GM18951 (cell line): ENCODE data around the gene PLCB4.
"Not testable (repeated sequence)": the region's sequence is repeated elsewhere in the genome, so short reads cannot be mapped to it uniquely, and the experiment has no call there.

Source experiments
- POLR2A ChIP-seq: IDR thresholded peaks from 4 replicates; pipeline ENCODE4 v1.6.1; 2011; ENCODE audit warnings: mild to moderate bottlenecking; ENCODE audit not compliant: insufficient read length, insufficient read depth; ENCODE audit errors: extremely low read depth
- in situ Hi-C: fragments of 300-500 bp; cut with MboI; formaldehyde crosslinking; loops from one replicate; pipeline ENCODE4 v1.12.0; 2022; ENCODE audit warnings: low sequenced_read_pairs, mixed read lengths, inconsistent platforms; ENCODE audit not compliant: unreplicated experiment

Gene PLCB4

GRCh38 chr20:9368893-9369292 is 300.0 kb downstream of the PLCB4 start:
- no peak for TF ChIP-seq POLR2A
- in situ Hi-C loops = loop anchor here (25.0 kb wide), 1 partner anchor 532 kb away; no protein-coding TSS in a partner anchor

- no peak for TF ChIP-seq POLR2A
- in situ Hi-C loops = loop anchor here (25.0 kb wide), 1 partner anchor 532 kb away; no protein-coding TSS in a partner anchor
These were observed 300.7 kb downstream of the PLCB4 start for GRCh38 chr20:9369557-9369956.

- in situ Hi-C loops = loop anchor here (25.0 kb wide), 1 partner anchor 537 kb away; no protein-coding TSS in a partner anchor
- no peak for TF ChIP-seq POLR2A
These were observed 305.2 kb downstream of the PLCB4 start for GRCh38 chr20:9374072-9374471.

GRCh38 chr20:9374480-9374879 is 305.6 kb downstream of the PLCB4 start:
- no peak for TF ChIP-seq POLR2A
- in situ Hi-C loops = loop anchor here (25.0 kb wide), 1 partner anchor 537 kb away; no protein-coding TSS in a partner anchor

- no peak for TF ChIP-seq POLR2A
- in situ Hi-C loops = no loop called here
These were observed 306.4 kb downstream of the PLCB4 start for GRCh38 chr20:9375221-9375681.

- in situ Hi-C loops = no loop called here
- TF ChIP-seq POLR2A = no peak
These were observed 308.1 kb downstream of the PLCB4 start for GRCh38 chr20:9377007-9377406.

- in situ Hi-C loops = not testable (repeated sequence)
These were observed 316.7 kb downstream of the PLCB4 start for GRCh38 chr20:9385345-9386310.

- in situ Hi-C loops = no loop called here
These were observed 319.4 kb downstream of the PLCB4 start for GRCh38 chr20:9388160-9388812.

GRCh38 chr20:9388813-9389161 is 319.9 kb downstream of the PLCB4 start:
- in situ Hi-C loops = no loop called here
- TF ChIP-seq POLR2A = no peak

More at GRCh38 chr20:9388160-9388812, 319.4 kb downstream of the PLCB4 start:
- TF ChIP-seq POLR2A = no peak

- no peak for TF ChIP-seq POLR2A
- in situ Hi-C loops = no loop called here
These were observed 320.5 kb downstream of the PLCB4 start for GRCh38 chr20:9389346-9389745.

GRCh38 chr20:9390441-9390840 is 321.6 kb downstream of the PLCB4 start:
- TF ChIP-seq POLR2A = no peak
- in situ Hi-C loops = no loop called here

GRCh38 chr20:9392892-9393857 is 324.3 kb downstream of the PLCB4 start:
- in situ Hi-C loops = no loop called here
- no peak for TF ChIP-seq POLR2A

GRCh38 chr20:9395971-9396370 is 327.1 kb downstream of the PLCB4 start:
- in situ Hi-C loops = no loop called here
- no peak for TF ChIP-seq POLR2A

- in situ Hi-C loops = no loop called here
- TF ChIP-seq POLR2A = no peak
These were observed 329.0 kb downstream of the PLCB4 start for GRCh38 chr20:9397928-9398327.
